IPS-18c (cell line): ENCODE measurements around the gene CALD1.
"Not testable (repeated sequence)": the region's sequence is repeated elsewhere in the genome, so short reads cannot be mapped to it uniquely, and the experiment has no call there.

Experiments used
- H3K4me3 ChIP-seq: 2 replicates; pipeline ENCODE4 v1.7.0; 2013; ENCODE audit warnings: low read depth, mild to moderate bottlenecking, low read length, moderate library complexity; ENCODE audit not compliant: insufficient read depth
- H3K9me3 ChIP-seq: one replicate; pipeline ENCODE4 v1.6.1; 2013; ENCODE audit warnings: mild to moderate bottlenecking, low read length, moderate library complexity; ENCODE audit not compliant: control insufficient read depth, insufficient read depth

The CALD1 gene

GRCh38 chr7:134959810-134960209 is 180.4 kb downstream of the CALD1 start:
- no peaks in the 10 kb centered on the region for H3K9me3 ChIP-seq

GRCh38 chr7:134962270-134962780 is 182.9 kb downstream of the CALD1 start:
- no peak overlapping the region for H3K4me3 ChIP-seq
- no peaks in the 10 kb centered on the region for H3K9me3 ChIP-seq

More at GRCh38 chr7:134959810-134960209, 180.4 kb downstream of the CALD1 start:
- no peak overlapping the region for H3K4me3 ChIP-seq

- H3K9me3 ChIP-seq = no peaks in the 10 kb centered on the region
- no peak overlapping the region for H3K4me3 ChIP-seq
These were observed 183.6 kb downstream of the CALD1 start for GRCh38 chr7:134963036-134963435.

- H3K9me3 ChIP-seq = no peaks in the 10 kb centered on the region
These were observed 187.3 kb downstream of the CALD1 start for GRCh38 chr7:134966691-134967090.

GRCh38 chr7:134968110-134968509 is 188.7 kb downstream of the CALD1 start:
- H3K4me3 ChIP-seq = no peak overlapping the region

More at GRCh38 chr7:134966691-134967090, 187.3 kb downstream of the CALD1 start:
- no peak overlapping the region for H3K4me3 ChIP-seq

GRCh38 chr7:134981645-134982044 is 202.2 kb downstream of the CALD1 start:
- H3K9me3 ChIP-seq, H3K4me3 ChIP-seq: not testable (repeated sequence)

More at GRCh38 chr7:134968110-134968509, 188.7 kb downstream of the CALD1 start:
- H3K9me3 ChIP-seq = no peaks in the 10 kb centered on the region

- H3K4me3 ChIP-seq = peak overlapping the region; percentile 68
- no peaks in the 10 kb centered on the region for H3K9me3 ChIP-seq
These were observed 206.5 kb downstream of the CALD1 start for GRCh38 chr7:134985894-134986362.

GRCh38 chr7:134986363-134987251 is 207.2 kb downstream of the CALD1 start, which contains the start of gene AGBL3:
Gene AGBL3, plus strand, starts transcription at chr7:134986508. Its CDS starts 1,426 bp downstream, at chr7:134987934.
- no peaks in the 10 kb centered on the region for H3K9me3 ChIP-seq
- H3K4me3 ChIP-seq = peak within 1 kb of the TSS; percentile 68

GRCh38 chr7:134988161-134988560 is 208.7 kb downstream of the CALD1 start:
- Histone ChIP-seq H3K9me3 (no peaks in the 10 kb centered on the region), H3K4me3 (no peak overlapping the region)

- no peak overlapping the region for H3K4me3 ChIP-seq
- no peaks in the 10 kb centered on the region for H3K9me3 ChIP-seq
These were observed 212.3 kb downstream of the CALD1 start for GRCh38 chr7:134991469-134992339.

GRCh38 chr7:134992626-134993179 is 213.3 kb downstream of the CALD1 start:
- H3K9me3 ChIP-seq = no peaks in the 10 kb centered on the region
- H3K4me3 ChIP-seq = no peak overlapping the region

GRCh38 chr7:134993877-134994456 is 214.5 kb downstream of the CALD1 start:
- no peak overlapping the region for H3K4me3 ChIP-seq
- no peaks in the 10 kb centered on the region for H3K9me3 ChIP-seq

- no peaks in the 10 kb centered on the region for H3K9me3 ChIP-seq
- no peak overlapping the region for H3K4me3 ChIP-seq
These were observed 216.0 kb downstream of the CALD1 start for GRCh38 chr7:134995239-134996096.

GRCh38 chr7:134996097-134996550 is 216.7 kb downstream of the CALD1 start:
- H3K9me3 ChIP-seq = no peaks in the 10 kb centered on the region
- no peak overlapping the region for H3K4me3 ChIP-seq

GRCh38 chr7:134997214-134997885 is 217.9 kb downstream of the CALD1 start:
- no peaks in the 10 kb centered on the region for H3K9me3 ChIP-seq
- no peak overlapping the region for H3K4me3 ChIP-seq
